ENCODE data around the gene HLA-DRB5.

- TF ChIP-seq CREB1 (CRISPR knock-in tag; IDR thresholded peaks at IDR 0.05; ENCODE audit: low read depth) (no peak), CTCF (conservative IDR thresholded peaks at IDR 0.05; ENCODE audit: low read depth in 2 of 2) (no peak), POLR2AphosphoS5 (IDR thresholded peaks at IDR 0.05; ENCODE audit: low read depth) (no peak), EZH2 (IDR thresholded peaks at IDR 0.05; ENCODE audit: low read depth, unreplicated experiment) (no peak), EZH2phosphoT487 (IDR thresholded peaks at IDR 0.05; ENCODE audit: unreplicated experiment) (no peak), ZNF331 (CRISPR knock-in tag; IDR thresholded peaks at IDR 0.05; ENCODE audit: low read depth) (no peak), JUNB (IDR thresholded peaks at IDR 0.05; ENCODE audit: unreplicated experiment) (no peak), NANOG (IDR thresholded peaks at IDR 0.05; ENCODE audit: borderline replicate concordance) (no peak)
- TF ChIP-seq, protein P1, sequence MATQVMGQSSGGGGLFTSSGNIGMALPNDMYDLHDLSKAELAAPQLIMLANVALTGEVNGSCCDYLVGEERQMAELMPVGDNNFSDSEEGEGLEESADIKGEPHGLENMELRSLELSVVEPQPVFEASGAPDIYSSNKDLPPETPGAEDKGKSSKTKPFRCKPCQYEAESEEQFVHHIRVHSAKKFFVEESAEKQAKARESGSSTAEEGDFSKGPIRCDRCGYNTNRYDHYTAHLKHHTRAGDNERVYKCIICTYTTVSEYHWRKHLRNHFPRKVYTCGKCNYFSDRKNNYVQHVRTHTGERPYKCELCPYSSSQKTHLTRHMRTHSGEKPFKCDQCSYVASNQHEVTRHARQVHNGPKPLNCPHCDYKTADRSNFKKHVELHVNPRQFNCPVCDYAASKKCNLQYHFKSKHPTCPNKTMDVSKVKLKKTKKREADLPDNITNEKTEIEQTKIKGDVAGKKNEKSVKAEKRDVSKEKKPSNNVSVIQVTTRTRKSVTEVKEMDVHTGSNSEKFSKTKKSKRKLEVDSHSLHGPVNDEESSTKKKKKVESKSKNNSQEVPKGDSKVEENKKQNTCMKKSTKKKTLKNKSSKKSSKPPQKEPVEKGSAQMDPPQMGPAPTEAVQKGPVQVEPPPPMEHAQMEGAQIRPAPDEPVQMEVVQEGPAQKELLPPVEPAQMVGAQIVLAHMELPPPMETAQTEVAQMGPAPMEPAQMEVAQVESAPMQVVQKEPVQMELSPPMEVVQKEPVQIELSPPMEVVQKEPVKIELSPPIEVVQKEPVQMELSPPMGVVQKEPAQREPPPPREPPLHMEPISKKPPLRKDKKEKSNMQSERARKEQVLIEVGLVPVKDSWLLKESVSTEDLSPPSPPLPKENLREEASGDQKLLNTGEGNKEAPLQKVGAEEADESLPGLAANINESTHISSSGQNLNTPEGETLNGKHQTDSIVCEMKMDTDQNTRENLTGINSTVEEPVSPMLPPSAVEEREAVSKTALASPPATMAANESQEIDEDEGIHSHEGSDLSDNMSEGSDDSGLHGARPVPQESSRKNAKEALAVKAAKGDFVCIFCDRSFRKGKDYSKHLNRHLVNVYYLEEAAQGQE (IDR thresholded peaks at IDR 0.05; ENCODE audit: unreplicated experiment): no peak
Measured at GRCh38 chr6:32568561-32568960, 38.5 kb upstream of the HLA-DRB5 start.

All from GM23338 (cell line).